C1 segment of cervical spinal cord (tissue), 14 donors: ENCODE results near the gene REC114.
"Not testable (repeated sequence)": the region's sequence is repeated elsewhere in the genome, so short reads cannot be mapped to it uniquely, and the experiment has no call there.

Experiments used
- DNase-seq, 14 donors: peaks; one replicate each; lab custom pipeline; 2025; lab: John Stamatoyannopoulos, UW

Gene REC114

DNA sequence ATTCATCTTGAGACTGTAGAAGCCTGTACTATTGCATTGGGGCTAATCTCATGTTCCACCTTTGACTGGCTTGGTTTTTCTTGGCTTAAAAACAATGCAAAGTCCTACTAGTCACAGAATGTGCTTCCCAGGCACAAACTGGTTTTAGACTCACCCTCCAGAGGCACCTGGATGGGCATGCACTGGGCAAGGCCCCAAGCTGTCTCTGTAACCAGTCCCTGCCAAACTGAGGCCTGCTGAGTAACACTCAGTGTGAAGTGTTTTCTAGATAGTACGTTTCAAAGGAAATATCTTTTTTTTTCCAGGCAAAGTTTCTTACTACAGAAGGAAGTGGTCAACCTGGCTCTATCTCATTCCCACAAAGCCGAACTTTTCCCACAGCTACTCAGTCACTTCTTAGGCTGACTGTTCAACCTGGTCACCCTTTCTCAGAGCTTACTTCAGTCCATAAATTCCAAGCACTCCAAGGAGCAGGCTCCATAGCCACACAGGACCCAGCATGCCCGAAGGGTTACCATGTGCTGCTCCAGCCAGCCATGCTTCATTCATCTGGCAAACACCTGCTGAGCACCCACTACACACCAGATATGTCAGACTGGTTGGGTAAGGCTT is 132.8 kb downstream of the REC114 start:
- peak in 1 of 14 donors; percentile 53 for DNase-seq

- not testable (repeated sequence) for DNase-seq
Measured at GRCh38 chr15:73577593-73577992, 134.6 kb downstream of the REC114 start.

GRCh38 chr15:73578026-73578425 is 135.1 kb downstream of the REC114 start:
- no peak for DNase-seq

- DNase-seq: no peak
Measured at GRCh38 chr15:73582851-73583379, 140.0 kb downstream of the REC114 start.

- no peak for DNase-seq
Measured at GRCh38 chr15:73583544-73583943, 140.6 kb downstream of the REC114 start.

DNA sequence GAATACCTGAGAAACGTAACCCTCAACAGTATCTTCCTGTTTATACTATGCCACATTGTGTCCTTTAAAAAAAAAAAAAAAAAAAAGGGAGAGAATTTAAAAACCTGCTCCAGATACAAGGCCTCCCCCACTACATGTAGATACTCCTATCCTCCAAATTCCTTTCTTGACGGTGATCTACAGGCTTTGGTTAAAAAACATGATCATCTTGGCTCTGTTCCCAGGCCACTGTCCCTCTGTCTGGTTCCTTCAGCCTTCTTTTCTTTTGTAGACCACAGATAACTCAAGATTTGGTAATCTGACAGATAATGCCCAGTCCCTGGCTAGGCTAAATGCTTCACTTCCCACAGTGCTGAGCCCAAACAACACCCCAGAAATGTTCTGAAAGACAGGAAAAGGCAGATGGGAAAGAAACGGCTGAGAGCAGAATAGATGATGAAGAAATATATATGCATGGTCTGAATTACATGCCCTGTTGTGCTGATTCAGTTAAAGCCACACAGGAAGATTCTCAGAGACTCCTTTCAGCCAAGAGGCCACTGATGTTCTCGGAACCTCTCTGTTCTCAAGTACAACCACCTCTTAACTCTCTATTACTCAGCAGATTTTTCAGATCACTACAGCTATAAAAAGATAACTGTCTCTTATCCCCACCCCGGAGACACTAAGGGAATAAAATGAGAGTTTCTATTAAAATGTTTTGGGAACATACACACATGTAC is 141.9 kb downstream of the REC114 start:
- DNase-seq: no peak

GRCh38 chr15:73585871-73586654 is 143.1 kb downstream of the REC114 start:
- no peak for DNase-seq

GRCh38 chr15:73589766-73590165 is 146.8 kb downstream of the REC114 start:
- no peak for DNase-seq

DNA sequence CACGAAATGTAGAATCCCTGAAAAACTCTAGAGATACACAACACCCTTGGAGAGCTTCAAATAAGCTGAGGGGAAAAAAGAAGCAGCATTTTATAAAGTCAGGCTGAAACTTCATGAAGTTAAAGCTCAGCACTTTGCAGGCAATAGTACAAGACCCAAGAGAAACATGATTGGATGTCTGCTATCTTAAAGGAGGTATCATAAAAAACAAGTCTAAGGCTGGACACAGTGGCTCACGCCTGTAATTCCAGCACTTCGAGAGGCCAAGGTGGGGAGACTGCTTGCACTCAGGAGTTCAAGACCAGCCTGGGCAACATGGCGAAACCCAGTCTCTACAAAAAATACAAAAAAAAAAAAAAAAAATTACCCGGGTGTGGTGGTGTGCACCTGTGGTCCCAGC is 147.3 kb downstream of the REC114 start:
- no peak for DNase-seq

GRCh38 chr15:73593304-73594074 is 150.5 kb downstream of the REC114 start:
- DNase-seq: peak in 1 of 14 donors; percentile 9

DNA sequence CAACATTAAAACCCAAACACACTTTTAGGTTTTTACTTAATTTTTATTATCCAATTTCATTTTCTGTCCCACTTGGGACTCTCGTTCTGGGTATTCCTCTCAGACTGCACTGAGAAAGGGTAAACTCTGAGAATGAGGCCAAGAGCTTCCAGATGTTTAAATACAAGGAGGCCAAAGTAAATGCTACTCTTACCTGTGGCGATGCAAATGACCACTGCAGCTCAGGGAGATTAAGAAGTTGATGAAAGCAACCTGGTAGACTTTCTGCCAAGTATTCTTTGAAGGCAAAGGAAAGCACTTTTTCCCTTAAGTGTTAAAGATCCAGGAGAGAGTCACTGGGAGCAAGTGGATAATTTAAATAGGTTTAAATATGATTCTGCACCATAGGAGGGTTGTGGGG is 151.1 kb downstream of the REC114 start:
- no peak for DNase-seq

DNA sequence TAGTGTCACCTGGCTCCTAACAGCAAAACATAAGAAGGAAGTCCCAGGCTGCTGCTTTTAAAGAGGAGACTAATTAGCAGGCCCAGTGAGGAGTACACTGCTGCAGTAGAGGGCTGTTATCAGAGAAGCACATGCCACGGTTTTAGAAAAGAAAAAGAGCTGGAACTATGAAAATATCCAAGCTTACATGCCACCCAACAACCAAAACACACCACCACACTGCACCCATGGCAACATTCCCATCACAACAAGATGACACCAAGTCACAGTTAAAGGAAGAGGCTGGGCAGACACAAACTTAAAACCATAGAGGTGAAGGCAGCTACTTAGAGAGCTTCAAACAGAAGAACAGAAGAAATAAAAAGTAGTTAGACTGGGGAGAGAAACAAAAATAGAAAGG is 153.2 kb downstream of the REC114 start:
- DNase-seq: no peak

GRCh38 chr15:73597036-73597638 is 154.2 kb downstream of the REC114 start:
- DNase-seq: no peak

DNA sequence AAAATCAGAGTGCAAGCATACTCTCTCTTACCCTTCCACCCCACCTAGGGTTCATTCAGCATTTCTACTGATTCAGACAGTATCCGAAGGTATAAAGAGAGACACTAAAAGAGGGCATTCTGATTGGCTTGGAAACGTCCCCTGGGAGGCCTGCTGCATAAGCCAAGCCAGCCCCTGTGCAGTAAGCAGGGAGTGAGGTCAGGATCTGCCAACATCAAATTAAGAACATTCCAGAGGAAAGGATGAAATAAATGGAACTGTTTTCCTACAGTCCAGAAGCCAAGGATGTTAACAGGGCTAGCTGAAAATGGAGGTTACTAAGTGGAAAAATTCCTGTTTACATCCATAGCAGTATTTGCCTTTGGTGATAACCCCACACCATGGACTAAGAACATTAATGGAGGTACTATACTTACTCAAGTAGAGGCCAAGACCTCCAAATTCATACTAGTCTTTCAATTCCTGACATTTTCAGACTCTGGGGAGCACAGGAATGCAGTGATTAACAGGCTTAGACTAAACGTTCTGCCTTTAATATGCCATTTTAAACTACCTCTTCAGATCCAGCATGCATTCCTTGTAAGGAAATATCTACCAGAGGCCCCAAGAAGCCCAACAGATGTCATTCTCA is 155.7 kb downstream of the REC114 start:
- DNase-seq: no peak

- DNase-seq: no peak
Measured at GRCh38 chr15:73599934-73600333, 157.0 kb downstream of the REC114 start.

GRCh38 chr15:73600413-73601335 is 157.7 kb downstream of the REC114 start:
- DNase-seq: no peak

GRCh38 chr15:73601451-73602445 is 158.8 kb downstream of the REC114 start:
- peak in 3 of 14 donors; percentile 3 to 71 (median 23) for DNase-seq

DNA sequence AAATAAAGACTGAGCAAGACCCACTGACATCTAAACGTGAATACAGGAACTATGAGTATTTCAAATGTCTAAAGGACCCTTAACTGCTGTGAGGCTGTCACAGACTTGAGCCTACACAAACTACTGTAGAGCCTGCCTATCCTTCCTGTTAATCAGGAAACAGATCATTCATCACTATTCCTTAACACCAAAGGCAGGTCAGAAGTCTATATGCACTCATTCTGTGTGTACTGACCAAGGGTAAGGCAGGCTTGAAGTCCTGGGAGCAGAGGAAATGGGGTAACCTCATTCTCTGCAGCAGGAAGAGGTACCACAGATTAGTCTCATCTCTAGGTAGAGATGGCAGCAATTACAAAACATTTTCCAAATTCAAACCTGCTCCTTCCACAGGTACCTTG is 159.5 kb downstream of the REC114 start:
- DNase-seq: no peak
